GM21447 (cell line): ENCODE data around the gene HOXB6.
A peak's percentile ranks its signal among the peaks of the same experiment; 100 is the strongest.

Source experiments
- ATAC-seq: cut with Tn5 transposase; IDR thresholded peaks from one replicate; pipeline ENCODE4 v1.9.1; 2021; ENCODE audit not compliant: unreplicated experiment

Gene HOXB6

GRCh38 chr17:48604770-48605329 lies at the start of gene HOXB6:
Gene HOXB6, minus strand, starts transcription at chr17:48604986. Its CDS starts 6,836 bp downstream, at chr17:48598150.
- ATAC-seq: no peak

- ATAC-seq: no peak
Observed at GRCh38 chr17:48649741-48650140, 45.0 kb upstream of the HOXB6 start.

- no peak for ATAC-seq
Observed at GRCh38 chr17:48647963-48648245, 43.1 kb upstream of the HOXB6 start.

GRCh38 chr17:48647103-48647962 lies 42.5 kb upstream of the HOXB6 start:
- peak; percentile 23 for ATAC-seq

- ATAC-seq: peak; percentile 52
Observed at GRCh38 chr17:48646183-48647102, 41.7 kb upstream of the HOXB6 start.

- ATAC-seq: no peak
Observed at GRCh38 chr17:48645639-48646182, 40.9 kb upstream of the HOXB6 start.

GRCh38 chr17:48644910-48645557 lies 40.2 kb upstream of the HOXB6 start:
- no peak for ATAC-seq

GRCh38 chr17:48644159-48644558 lies 39.4 kb upstream of the HOXB6 start:
- no peak for ATAC-seq

GRCh38 chr17:48643697-48644012 lies 38.9 kb upstream of the HOXB6 start:
- ATAC-seq: no peak

GRCh38 chr17:48642843-48643696 lies 38.3 kb upstream of the HOXB6 start:
- ATAC-seq: no peak

GRCh38 chr17:48642059-48642842 lies 37.5 kb upstream of the HOXB6 start:
- ATAC-seq: no peak

GRCh38 chr17:48641541-48642058 lies 36.8 kb upstream of the HOXB6 start:
- ATAC-seq: no peak

GRCh38 chr17:48640858-48641180 lies 36.0 kb upstream of the HOXB6 start:
- ATAC-seq: no peak

GRCh38 chr17:48639982-48640857 lies 35.4 kb upstream of the HOXB6 start:
- no peak for ATAC-seq

GRCh38 chr17:48639136-48639535 lies 34.4 kb upstream of the HOXB6 start:
- ATAC-seq: no peak

GRCh38 chr17:48637323-48638260 lies 32.8 kb upstream of the HOXB6 start:
- ATAC-seq: no peak
